ENCODE measurements around the gene MX1. TPM values are rescaled to one million over a fixed set of nuclear protein-coding genes. Genes with fewer than 3 reads are reported as not detected.
A peak's percentile ranks its signal among the peaks of the same experiment; 100 is the strongest.

Gene MX1
- total and polyA plus RNA-seq, 2 experiments from 2014 or later: not detected

DNA sequence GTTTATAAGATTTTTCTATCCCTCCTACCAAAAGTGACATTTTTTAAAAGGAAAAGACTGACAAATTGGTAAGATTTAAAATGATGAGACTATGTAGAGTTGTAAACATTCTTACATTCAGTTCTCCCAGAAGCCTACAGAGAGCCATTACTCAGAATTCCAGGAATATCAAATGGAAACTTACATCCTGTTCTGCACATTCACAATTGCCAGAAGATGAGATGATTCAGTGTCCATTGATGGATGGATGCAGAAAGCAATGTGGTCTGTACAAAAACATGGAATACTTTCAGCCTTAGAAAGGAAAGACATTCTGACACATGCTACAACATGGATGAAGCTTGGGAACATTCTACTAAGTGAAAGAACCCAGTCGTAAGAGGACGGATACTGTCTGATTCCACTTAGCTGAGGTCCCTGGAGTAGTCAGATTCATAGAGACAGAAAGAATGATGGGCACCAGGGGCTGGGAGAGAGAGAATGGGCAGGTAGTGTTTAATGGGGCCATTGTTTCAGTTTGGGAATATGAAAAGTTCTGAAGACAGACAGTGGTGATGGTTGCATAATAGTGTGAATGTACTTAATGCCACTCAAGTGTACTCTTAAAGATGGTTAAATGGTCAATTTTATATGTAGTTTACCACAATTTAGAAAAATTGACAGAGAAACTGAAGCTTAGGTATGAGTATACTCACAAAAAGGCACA lies 16.6 kb downstream of the MX1 start:
- Histone ChIP-seq H3K36me3 (no peaks in the 10 kb centered on the region), H3K27ac (no peak overlapping the region), H3K4me3 (no peak overlapping the region), H3K4me1 (ENCODE audit: low read depth) (no peaks in the 10 kb centered on the region), H3K9me3 (ENCODE audit: low read depth) (no peaks in the 10 kb centered on the region), H3K27me3 (no peaks in the 10 kb centered on the region)
- DNase-seq (ENCODE audit: low read depth in 1 of 2, low spot score in 1 of 2): no peak
- TF ChIP-seq, protein P1, sequence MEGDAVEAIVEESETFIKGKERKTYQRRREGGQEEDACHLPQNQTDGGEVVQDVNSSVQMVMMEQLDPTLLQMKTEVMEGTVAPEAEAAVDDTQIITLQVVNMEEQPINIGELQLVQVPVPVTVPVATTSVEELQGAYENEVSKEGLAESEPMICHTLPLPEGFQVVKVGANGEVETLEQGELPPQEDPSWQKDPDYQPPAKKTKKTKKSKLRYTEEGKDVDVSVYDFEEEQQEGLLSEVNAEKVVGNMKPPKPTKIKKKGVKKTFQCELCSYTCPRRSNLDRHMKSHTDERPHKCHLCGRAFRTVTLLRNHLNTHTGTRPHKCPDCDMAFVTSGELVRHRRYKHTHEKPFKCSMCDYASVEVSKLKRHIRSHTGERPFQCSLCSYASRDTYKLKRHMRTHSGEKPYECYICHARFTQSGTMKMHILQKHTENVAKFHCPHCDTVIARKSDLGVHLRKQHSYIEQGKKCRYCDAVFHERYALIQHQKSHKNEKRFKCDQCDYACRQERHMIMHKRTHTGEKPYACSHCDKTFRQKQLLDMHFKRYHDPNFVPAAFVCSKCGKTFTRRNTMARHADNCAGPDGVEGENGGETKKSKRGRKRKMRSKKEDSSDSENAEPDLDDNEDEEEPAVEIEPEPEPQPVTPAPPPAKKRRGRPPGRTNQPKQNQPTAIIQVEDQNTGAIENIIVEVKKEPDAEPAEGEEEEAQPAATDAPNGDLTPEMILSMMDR (IDR thresholded peaks at IDR 0.05; ENCODE audit: low read depth, low read length): no peak

GRCh38 chr21:41443562-41443961 lies 17.5 kb downstream of the MX1 start:
- no peaks in the 10 kb centered on the region for H3K36me3 ChIP-seq
- H3K9me3 ChIP-seq (ENCODE audit: low read depth): no peaks in the 10 kb centered on the region
- DNase-seq (ENCODE audit: low read depth in 1 of 2, low spot score in 1 of 2): no peak
- H3K27me3 ChIP-seq: no peaks in the 10 kb centered on the region
- no peaks in the 10 kb centered on the region for H3K4me1 ChIP-seq (ENCODE audit: low read depth)
- H3K4me3 ChIP-seq: no peak overlapping the region
- H3K27ac ChIP-seq: no peak overlapping the region
- TF ChIP-seq, protein P1 (IDR thresholded peaks at IDR 0.05; ENCODE audit: low read depth, low read length): no peak

- TF ChIP-seq, protein P1 (IDR thresholded peaks at IDR 0.05; ENCODE audit: low read depth, low read length): no peak
- H3K36me3 ChIP-seq: no peaks in the 10 kb centered on the region
These were observed 18.8 kb downstream of the MX1 start for GRCh38 chr21:41444703-41445464.

DNA sequence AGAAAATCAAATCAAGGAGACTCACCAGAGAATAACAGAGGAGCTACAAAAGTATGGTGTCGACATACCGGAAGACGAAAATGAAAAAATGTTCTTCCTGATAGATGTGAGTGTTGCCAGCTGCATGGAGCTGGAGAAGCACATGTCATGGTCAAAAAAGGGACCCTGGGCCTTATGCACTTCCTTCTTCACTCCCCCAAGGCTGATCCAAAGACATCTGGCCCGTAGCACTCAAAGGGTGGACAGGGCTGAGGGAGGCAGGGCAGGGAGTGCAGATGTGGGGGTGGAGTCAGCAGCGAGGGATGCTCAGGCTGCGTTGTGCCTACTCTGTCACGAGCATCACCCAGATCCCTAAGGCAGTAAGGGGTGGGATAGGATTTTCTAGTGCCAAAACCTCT lies 19.4 kb downstream of the MX1 start:
- DNase-seq (ENCODE audit: low read depth in 1 of 2, low spot score in 1 of 2): peak in 1 of 2 donors; percentile 66
- H3K27ac ChIP-seq: no peak overlapping the region
- TF ChIP-seq, protein P1 (IDR thresholded peaks at IDR 0.05; ENCODE audit: low read depth, low read length): no peak
- H3K27me3 ChIP-seq: no peaks in the 10 kb centered on the region
- H3K36me3 ChIP-seq: no peaks in the 10 kb centered on the region
- H3K4me1 ChIP-seq (ENCODE audit: low read depth): no peaks in the 10 kb centered on the region
- H3K9me3 ChIP-seq (ENCODE audit: low read depth): no peaks in the 10 kb centered on the region
- H3K4me3 ChIP-seq: no peak overlapping the region

More at GRCh38 chr21:41444703-41445464, 18.8 kb downstream of the MX1 start:
- Histone ChIP-seq H3K27ac (no peak overlapping the region), H3K4me1 (ENCODE audit: low read depth) (no peaks in the 10 kb centered on the region), H3K4me3 (no peak overlapping the region), H3K27me3 (no peaks in the 10 kb centered on the region), H3K9me3 (ENCODE audit: low read depth) (no peaks in the 10 kb centered on the region)
- DNase-seq (ENCODE audit: low read depth in 1 of 2, low spot score in 1 of 2): no peak

DNA sequence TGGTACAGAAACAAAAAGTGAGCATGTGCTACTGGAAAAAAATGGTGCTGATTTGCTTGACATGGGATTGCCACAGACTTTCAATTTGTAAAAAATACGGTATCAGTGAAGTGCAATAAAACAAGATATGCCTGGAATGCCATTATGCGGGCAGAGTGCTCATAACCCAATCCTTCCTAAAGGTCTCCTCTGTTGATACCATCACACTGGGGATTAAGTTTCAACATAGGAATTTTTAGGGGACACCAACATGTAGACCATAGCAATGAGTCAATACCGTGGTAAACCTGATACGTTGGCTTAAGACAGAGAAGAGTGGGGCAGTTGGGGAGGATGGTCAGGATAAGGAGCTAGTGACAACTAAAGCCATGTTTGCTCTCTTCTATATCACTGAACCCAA lies 20.5 kb downstream of the MX1 start:
- no peaks in the 10 kb centered on the region for H3K27me3 ChIP-seq
- H3K9me3 ChIP-seq (ENCODE audit: low read depth): no peaks in the 10 kb centered on the region
- H3K27ac ChIP-seq: no peak overlapping the region
- H3K4me1 ChIP-seq (ENCODE audit: low read depth): no peaks in the 10 kb centered on the region
- DNase-seq (ENCODE audit: low read depth in 1 of 2, low spot score in 1 of 2): no peak
- TF ChIP-seq, protein P1 (IDR thresholded peaks at IDR 0.05; ENCODE audit: low read depth, low read length): no peak
- H3K4me3 ChIP-seq: no peak overlapping the region
- H3K36me3 ChIP-seq: no peaks in the 10 kb centered on the region
